ENCODE measurements around the gene WDR35.

GRCh38 chr2:19897623-19898245 is 92.2 kb downstream of the WDR35 start:
- TF ChIP-seq CTCF (conservative IDR thresholded peaks at IDR 0.05), result no peak
- TF ChIP-seq ZFX (IDR thresholded peaks at IDR 0.05), result no peak

All from C4-2B (cell line).